GM21723 (cell line): ENCODE measurements around the gene ATXN2.

ENCODE experiments used
- ATAC-seq: cut with Tn5 transposase; IDR thresholded peaks from one replicate; pipeline ENCODE4 v1.9.1; 2021; ENCODE audit warnings: mild to moderate bottlenecking, moderate library complexity; ENCODE audit not compliant: unreplicated experiment

ATXN2 gene

GRCh38 chr12:111454311-111454710 is 144.8 kb downstream of the ATXN2 start:
- ATAC-seq = no peak

- ATAC-seq = no peak
These were observed 145.8 kb downstream of the ATXN2 start for GRCh38 chr12:111453071-111453989.

GRCh38 chr12:111451649-111452129 is 147.4 kb downstream of the ATXN2 start:
- ATAC-seq = no peak

GRCh38 chr12:111451232-111451631 is 147.9 kb downstream of the ATXN2 start:
- no peak for ATAC-seq

- no peak for ATAC-seq
These were observed 148.4 kb downstream of the ATXN2 start for GRCh38 chr12:111450676-111451075.

- ATAC-seq = no peak
These were observed 150.0 kb downstream of the ATXN2 start for GRCh38 chr12:111448846-111449790.

GRCh38 chr12:111448266-111448830 is 150.8 kb downstream of the ATXN2 start:
- ATAC-seq = no peak

GRCh38 chr12:111447571-111448265 is 151.4 kb downstream of the ATXN2 start:
- ATAC-seq = no peak

- ATAC-seq = no peak
These were observed 152.2 kb downstream of the ATXN2 start for GRCh38 chr12:111446631-111447570.

GRCh38 chr12:111445726-111446581 is 153.2 kb downstream of the ATXN2 start:
- ATAC-seq = no peak

- ATAC-seq = peak; percentile 77
These were observed 154.0 kb downstream of the ATXN2 start for GRCh38 chr12:111444925-111445725.

- ATAC-seq = peak; percentile 49
These were observed 154.7 kb downstream of the ATXN2 start for GRCh38 chr12:111444314-111444924.

GRCh38 chr12:111443586-111443985 is 155.5 kb downstream of the ATXN2 start:
- no peak for ATAC-seq

GRCh38 chr12:111443086-111443485 is 156.0 kb downstream of the ATXN2 start:
- no peak for ATAC-seq

GRCh38 chr12:111442301-111443045 is 156.6 kb downstream of the ATXN2 start:
- ATAC-seq = no peak

- ATAC-seq = no peak
These were observed 157.8 kb downstream of the ATXN2 start for GRCh38 chr12:111441107-111441928.
